Measurements from ENCODE around the gene PDCD11. TPM values are rescaled to one million over a fixed set of nuclear protein-coding genes. Genes with fewer than 3 reads are reported as not detected.

Gene PDCD11
- total RNA-seq, 1 experiment from 2014 or later: 106 TPM

DNA sequence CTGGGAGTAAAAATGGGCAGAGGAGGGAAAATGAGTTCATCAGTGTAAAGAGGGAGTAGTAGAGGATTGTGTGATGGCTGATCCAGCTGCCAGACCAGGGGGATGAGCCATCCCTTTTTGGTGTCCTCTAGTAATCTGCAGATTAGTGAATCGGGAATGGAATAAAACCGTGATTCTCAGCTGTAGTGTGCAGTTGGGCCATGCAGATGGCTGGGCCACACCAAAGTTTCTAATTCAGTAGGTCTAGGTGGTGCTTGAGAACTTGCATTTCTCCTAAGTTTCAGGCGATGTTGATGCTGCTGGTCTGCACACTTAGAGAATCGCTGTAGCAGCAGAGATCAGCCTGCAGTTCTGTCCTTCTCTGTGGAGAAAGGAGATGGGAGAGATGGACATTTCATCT lies 22.7 kb downstream of the PDCD11 start:
- POLR2A ChIA-PET: no interaction called here

More for the DNA sequence above, 22.7 kb downstream of the PDCD11 start:
- CTCF ChIA-PET: interaction anchor here (1.1 to 1.5 kb wide), 2 partner anchors 61 to 67 kb away, joined by 3 read pairs; no protein-coding TSS in a partner anchor
- Histone ChIP-seq H3K27me3 (ENCODE audit: insufficient read depth, low read length) (no peaks in the 10 kb centered on the region), H3K9me2 (ENCODE audit: insufficient read depth) (no peaks in the 10 kb centered on the region), H3K4me2 (ENCODE audit: low read length) (no peak overlapping the region), H3K9me3 (ENCODE audit: control insufficient read depth in 1 of 2, insufficient read depth in 1 of 2, low read depth in 1 of 2, low read length in 2 of 2) (no peaks in the 10 kb centered on the region), H3K4me3 (replicated peaks in 1 of 2; ENCODE audit: low read depth in 1 of 2, low read length in 2 of 2) (no peak overlapping the region), H3K4me1 (ENCODE audit: control insufficient read depth in 1 of 2, insufficient read depth in 2 of 2, low read length in 2 of 2) (no peaks in the 10 kb centered on the region), H2AFZ (ENCODE audit: low read depth, low read length, poor library complexity, severe bottlenecking) (no peak overlapping the region), H3K36me3 (ENCODE audit: control insufficient read depth in 1 of 2, insufficient read depth in 2 of 2, low read length in 2 of 2) (peaks cover 71 to 92% of the 10 kb centered on the region in 2 experiments), H4K20me1 (ENCODE audit: insufficient read depth) (0 out of 2 replicates have a peak, but pooled peaks cover 3% of the 10 kb centered on the region), H3K27ac (ENCODE audit: low read depth, low read length) (no peak overlapping the region), H3K9ac (ENCODE audit: low read length) (no peak overlapping the region), H3K79me2 (ENCODE audit: insufficient read depth, low read length) (peaks cover 66% of the 10 kb centered on the region; the same call in 1 of the 2 replicates)
- intact Hi-C loops (cut with micrococcal nuclease): no loop called here
- ATAC-seq (no peak), DNase-seq (ENCODE audit: low read depth, low spot score) (no peak)
- no peak for TF ChIP-seq EZH2 (IDR thresholded peaks at IDR 0.05)
- no peak for TF ChIP-seq POLR2A (IDR thresholded peaks at IDR 0.05; ENCODE audit: borderline replicate concordance, extremely low read depth, insufficient read depth, insufficient read length)
- no peak for TF ChIP-seq POLR2AphosphoS5 (IDR thresholded peaks at IDR 0.05; ENCODE audit: low read depth, low read length)
- no peak for TF ChIP-seq CTCF (IDR thresholded peaks at IDR 0.05 in 2 of 3, conservative IDR thresholded peaks at IDR 0.05 in 1 of 3; ENCODE audit: borderline replicate concordance in 1 of 3, insufficient read depth in 1 of 3, low read depth in 2 of 3, low read length in 2 of 3)
- no peak for TF ChIP-seq EGR1 (IDR thresholded peaks at IDR 0.05; ENCODE audit: low read depth)
- no peak for TF ChIP-seq ATF3 (IDR thresholded peaks at IDR 0.05)
- TF ChIP-seq SIN3A (IDR thresholded peaks at IDR 0.05; ENCODE audit: low read depth): no peak
- RAD21 ChIA-PET (ENCODE audit: low non-redundant PET in 1 of 2, low total read pairs in 2 of 2, uncharacterized antibody in 2 of 2, unreplicated experiment in 2 of 2): no interaction called here
- BruUV-seq (replicated peaks): no TSS peak
